OCI-LY1 (cell line): Measurements from ENCODE around the gene RERE.

Experiments used
- EZH2 ChIP-seq: fragments of 200-600 bp; sonication (generic), shearing (Covaris generic); IDR thresholded peaks from 2 replicates; pipeline ENCODE4 v1.8.0; 2017; ENCODE audit warnings: borderline replicate concordance, mixed run types, mild to moderate bottlenecking, antibody characterized with exemption, low read length, moderate library complexity, mixed read lengths
- TF ChIP-seq, protein P1 (sequence below): fragments of 200-600 bp; sonication (generic), shearing (Covaris generic); IDR thresholded peaks from 2 replicates; pipeline ENCODE4 v1.5.1; 2017; ENCODE audit warnings: mild to moderate bottlenecking, antibody characterized with exemption, low read length, moderate library complexity, mixed read lengths

DNA sequence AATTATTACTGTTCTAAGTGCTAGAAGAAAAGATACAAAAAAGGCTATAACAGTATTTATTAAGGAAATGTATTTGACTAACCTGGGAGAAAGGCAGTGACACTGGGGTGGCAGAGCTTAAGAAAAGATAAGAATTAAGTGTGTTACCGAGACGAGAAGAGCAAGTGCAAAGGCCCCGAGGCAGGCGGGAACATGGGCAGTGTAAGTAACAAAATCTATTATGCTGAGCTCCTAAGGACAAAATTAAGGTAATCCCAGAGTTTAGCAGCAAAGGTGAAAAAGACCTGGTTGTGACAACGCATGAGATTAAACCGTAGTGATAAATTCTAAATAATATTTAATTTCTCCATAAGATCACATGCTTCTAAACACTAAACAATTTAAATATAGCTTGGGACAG lies 167.6 kb downstream of the RERE start:
- TF ChIP-seq EZH2 = no peak
- TF ChIP-seq, protein P1, sequence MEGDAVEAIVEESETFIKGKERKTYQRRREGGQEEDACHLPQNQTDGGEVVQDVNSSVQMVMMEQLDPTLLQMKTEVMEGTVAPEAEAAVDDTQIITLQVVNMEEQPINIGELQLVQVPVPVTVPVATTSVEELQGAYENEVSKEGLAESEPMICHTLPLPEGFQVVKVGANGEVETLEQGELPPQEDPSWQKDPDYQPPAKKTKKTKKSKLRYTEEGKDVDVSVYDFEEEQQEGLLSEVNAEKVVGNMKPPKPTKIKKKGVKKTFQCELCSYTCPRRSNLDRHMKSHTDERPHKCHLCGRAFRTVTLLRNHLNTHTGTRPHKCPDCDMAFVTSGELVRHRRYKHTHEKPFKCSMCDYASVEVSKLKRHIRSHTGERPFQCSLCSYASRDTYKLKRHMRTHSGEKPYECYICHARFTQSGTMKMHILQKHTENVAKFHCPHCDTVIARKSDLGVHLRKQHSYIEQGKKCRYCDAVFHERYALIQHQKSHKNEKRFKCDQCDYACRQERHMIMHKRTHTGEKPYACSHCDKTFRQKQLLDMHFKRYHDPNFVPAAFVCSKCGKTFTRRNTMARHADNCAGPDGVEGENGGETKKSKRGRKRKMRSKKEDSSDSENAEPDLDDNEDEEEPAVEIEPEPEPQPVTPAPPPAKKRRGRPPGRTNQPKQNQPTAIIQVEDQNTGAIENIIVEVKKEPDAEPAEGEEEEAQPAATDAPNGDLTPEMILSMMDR = no peak
